PC-9 (cell line): ENCODE results near the gene RAB40C.

Experiments used
- EZH2 ChIP-seq: fragments of 200-600 bp; sonication (generic); IDR thresholded peaks from 2 replicates; pipeline ENCODE4 v1.8.0; 2017; ENCODE audit warnings: antibody characterized with exemption, low read depth
- TF ChIP-seq, protein P1 (sequence below): fragments of 200-600 bp; sonication (generic); conservative IDR thresholded peaks from 2 replicates; pipeline ENCODE4 v1.6.1; 2017; ENCODE audit warnings: mixed run types, antibody characterized with exemption, mild to moderate bottlenecking, moderate library complexity

DNA sequence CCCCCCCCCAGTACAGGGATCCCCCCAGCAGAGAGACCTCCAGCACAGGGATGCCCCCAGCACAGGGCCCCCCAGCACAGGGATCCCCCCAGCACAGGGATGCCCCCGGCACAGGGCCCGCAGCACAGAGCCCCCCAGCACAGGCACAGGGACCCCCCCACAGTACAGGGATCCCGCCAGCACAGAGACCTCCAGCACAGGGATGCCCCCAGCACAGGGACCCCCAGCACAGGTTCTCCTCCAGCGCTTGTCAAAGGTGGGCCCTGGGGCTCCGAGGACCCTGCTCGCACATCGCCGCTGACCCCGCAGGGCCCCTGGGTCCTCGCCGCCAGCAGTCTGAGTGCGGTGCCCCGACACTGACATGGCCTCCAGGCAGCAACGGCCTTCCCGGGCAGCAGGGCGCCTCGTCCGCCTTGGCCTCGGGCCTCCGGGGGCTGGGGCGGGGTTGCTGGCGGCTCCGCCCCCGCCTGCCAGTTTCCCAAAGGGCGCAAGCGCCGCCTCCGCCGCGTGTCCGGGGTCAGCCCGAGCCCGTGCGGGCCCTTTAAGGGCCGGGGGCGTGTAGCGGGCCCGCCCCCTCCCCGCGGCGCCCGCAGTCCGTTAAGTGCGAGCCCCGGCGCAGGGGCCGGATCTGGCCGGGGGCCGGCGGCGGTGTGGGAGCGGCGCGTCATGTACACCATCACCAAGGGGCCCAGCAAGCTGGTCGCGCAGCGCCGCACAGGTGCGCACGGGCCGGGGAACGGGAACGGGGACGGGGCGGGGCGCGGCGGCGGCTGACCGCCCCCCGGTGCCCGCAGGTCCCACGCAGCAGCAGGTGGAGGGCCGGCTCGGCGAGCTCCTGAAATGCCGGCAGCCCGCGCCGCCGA lies 51.7 kb downstream of the RAB40C start, which contains the start of gene MCRIP2:
- TF ChIP-seq, protein P1, sequence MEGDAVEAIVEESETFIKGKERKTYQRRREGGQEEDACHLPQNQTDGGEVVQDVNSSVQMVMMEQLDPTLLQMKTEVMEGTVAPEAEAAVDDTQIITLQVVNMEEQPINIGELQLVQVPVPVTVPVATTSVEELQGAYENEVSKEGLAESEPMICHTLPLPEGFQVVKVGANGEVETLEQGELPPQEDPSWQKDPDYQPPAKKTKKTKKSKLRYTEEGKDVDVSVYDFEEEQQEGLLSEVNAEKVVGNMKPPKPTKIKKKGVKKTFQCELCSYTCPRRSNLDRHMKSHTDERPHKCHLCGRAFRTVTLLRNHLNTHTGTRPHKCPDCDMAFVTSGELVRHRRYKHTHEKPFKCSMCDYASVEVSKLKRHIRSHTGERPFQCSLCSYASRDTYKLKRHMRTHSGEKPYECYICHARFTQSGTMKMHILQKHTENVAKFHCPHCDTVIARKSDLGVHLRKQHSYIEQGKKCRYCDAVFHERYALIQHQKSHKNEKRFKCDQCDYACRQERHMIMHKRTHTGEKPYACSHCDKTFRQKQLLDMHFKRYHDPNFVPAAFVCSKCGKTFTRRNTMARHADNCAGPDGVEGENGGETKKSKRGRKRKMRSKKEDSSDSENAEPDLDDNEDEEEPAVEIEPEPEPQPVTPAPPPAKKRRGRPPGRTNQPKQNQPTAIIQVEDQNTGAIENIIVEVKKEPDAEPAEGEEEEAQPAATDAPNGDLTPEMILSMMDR: no peak
- TF ChIP-seq EZH2: no peak
